HG03196 (cell line): ENCODE results near the gene ABHD5.

ENCODE experiments used
- ATAC-seq: cut with Tn5 transposase; IDR thresholded peaks from one replicate; pipeline ENCODE4 v1.9.1; 2021; ENCODE audit not compliant: unreplicated experiment

ABHD5 gene

GRCh38 chr3:43710607-43711006 is 19.9 kb downstream of the ABHD5 start:
- no peak for ATAC-seq

DNA sequence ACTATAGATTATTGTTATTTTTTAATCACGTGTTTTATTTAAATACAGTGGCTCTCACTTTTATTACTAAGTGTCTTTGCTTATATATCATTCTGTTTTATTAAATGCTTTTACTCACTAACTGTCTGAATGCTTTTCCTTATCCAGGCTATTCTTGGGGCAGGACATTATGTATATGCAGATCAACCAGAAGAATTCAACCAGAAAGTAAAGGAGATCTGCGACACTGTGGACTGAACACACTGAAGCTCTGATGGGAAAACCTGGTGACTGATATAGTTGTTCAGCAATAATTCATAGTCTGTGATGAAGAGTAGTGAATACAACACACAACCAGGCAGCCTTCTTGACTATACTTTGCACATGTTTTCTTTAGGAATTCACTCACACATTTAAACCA is 27.6 kb downstream of the ABHD5 start:
- ATAC-seq, result no peak

- no peak for ATAC-seq
Measured at GRCh38 chr3:43723121-43723734, 32.5 kb downstream of the ABHD5 start.

DNA sequence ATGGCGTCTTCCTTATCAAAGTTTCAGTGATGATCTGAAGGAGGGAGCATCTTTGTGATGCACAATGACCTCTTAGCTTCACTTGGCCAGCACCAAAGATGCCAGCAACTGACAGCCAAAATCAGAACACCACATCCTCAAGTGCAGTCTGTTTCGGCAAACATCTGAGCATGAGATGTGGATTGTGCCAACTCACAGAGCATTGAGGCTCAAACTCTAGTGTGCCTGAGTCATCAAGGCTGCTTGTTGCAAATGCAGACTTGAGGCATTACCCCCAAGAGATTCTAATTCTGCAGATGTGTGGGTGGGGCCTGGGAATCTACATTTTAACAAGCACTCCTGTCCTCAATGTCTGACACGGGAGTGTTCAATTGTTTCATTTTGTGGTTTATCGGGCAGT is 35.8 kb downstream of the ABHD5 start:
- no peak for ATAC-seq

- ATAC-seq, result no peak
Measured at GRCh38 chr3:43727930-43728329, 37.2 kb downstream of the ABHD5 start.

GRCh38 chr3:43728476-43728875 is 37.7 kb downstream of the ABHD5 start:
- no peak for ATAC-seq

- ATAC-seq, result no peak
Measured at GRCh38 chr3:43728947-43729346, 38.2 kb downstream of the ABHD5 start.

DNA sequence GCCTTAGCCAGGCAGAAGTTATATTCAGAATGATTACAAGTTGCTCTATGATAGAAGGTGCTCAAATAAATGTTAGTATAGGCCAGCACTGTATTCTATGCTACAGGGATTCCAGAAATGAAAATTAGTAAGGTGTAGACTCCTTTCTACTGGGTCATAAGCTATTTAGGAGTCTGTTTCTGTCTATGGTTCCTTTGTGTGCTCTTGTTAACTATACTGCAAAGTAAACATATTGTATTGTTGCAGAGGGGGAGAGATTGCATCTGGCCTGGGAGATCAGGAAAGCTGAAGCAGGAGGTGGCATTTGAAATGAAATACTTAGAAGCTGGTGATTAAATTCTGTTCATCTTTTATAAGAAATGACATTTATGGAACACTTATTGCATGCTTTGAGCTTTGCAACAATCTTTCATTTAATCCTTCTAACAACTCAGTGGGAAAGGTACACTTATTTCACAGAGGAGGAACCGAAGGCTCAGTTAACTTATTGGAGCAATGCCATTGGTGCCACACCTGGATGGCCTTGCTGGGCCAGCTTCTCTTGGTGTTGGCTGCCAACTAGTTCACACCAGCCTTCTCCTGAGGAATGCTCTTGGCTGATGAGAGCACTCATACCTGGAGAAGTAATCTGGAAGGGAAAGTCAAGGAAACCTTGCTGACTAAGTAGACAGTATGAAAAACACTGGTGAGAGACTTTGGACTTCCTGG is 39.1 kb downstream of the ABHD5 start:
- no peak for ATAC-seq

- ATAC-seq, result no peak
Measured at GRCh38 chr3:43732747-43733425, 42.1 kb downstream of the ABHD5 start.

DNA sequence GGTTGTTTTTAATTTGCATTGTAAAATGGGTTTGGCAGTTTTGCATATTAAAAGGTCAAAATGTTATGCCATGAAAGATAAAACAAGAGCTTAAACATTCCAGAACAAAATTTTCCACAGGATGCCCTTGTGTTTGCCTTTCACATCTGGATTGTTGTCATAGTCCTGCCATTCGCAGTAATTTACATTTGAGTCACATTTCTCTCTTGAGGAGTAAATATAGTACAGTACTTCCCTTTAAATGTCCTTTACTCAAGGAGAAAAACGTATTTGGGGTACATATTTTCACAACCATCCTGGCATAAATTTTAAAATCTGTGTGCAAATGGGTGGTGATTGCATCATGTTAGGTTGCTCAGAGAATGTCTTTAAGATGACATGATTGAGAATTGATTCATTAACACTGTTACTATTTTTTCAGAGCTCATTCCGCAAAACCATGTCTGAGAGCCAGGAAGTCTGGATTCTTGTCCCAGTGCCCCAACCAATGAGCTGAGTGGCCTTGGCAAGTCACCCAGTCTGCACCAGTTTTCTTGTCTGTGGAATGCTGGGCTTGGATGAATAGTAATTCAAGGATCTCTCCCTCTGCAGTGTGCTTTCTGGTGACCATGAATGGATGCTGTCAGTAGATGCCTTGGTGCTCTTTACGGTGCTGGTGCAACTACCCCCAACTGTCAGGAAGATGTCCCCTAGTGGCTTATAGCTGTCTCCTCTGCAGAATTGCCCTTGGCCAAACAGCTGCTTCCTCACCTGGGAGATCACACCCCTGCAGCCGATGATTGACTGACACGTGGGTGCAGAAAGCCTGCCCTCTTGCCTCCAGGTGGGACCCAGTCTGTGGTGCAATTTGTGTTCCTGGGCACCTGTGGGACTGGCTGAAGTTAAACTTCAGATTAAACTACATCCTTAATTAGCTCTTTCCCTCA is 43.0 kb downstream of the ABHD5 start:
- no peak for ATAC-seq

DNA sequence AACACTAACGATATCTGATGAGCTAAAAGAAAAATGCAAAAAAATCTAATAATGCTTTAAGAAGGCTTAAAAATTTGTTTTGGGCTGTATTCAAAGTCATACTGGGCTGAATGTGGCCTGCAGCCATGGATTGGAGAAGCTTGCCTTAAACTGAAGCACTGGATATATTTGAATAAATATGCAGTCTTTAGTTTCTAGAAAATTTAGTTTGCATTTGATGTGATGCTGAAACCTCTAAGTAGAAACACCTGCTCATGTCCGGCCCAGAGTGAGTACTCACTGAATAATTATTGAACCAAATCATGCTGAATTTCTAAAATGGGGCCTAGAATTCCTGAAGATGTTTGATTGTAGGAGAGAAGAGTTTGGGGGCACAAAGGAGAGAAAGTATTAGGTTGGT is 43.9 kb downstream of the ABHD5 start:
- ATAC-seq, result no peak

DNA sequence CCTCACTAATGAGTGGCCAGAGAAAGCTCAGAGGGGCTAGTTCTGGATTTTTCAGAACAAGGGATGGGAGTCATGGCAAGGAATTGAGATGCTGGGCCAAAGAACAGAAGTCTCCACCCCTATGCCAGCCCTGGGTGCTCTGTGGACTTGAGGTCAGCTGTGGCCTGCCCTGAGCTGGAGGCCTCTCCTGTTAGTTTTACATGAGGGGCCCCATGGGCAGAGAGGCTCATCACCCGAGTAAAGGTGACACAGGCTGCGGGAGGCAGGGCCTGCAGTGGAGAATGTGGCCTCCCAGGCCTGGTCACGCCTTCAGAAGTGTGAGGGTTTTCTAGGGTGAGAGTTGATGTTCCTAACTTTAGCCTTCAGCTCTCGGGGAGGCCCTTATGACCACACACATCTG is 44.9 kb downstream of the ABHD5 start:
- no peak for ATAC-seq

DNA sequence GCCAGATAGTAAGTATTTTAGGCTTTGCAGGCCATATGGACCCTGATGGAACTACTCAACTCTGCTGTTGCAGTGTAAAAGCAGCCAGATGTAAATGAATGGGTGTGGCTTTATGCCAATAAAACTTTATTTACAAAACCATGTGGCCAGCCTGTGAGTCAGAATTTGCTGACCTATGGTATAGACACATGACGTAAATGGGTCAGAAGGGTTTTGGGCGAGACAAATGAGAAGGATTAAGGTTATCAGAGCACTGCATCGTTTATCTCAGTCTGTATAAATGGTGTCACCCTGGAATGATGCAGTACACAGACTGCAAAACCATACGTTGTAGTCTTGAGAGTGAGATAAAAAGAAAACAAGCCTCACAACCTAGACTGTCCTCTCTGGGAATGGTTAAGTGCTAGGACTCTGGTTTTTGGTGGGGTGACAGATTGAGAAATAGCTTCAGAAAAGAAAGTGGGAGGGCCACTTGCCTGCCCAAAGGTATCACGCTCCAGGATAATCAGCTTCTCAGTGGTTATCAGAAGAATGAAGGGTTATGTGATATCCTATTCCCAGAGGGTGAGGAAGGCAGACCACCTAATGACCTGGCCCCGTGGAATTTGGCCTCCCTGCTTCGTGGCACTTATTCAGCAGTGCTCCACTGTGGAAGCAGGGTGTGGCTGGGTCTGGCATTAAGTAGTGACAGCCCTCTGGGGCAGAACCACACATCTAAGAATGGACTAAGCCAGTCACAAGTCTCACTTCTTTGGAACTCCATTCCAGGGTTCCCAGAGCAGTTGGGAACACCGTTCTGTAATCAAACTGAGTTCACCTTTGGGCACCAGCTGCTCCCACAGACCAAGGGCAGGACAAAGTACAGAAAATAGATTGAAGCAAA is 46.1 kb downstream of the ABHD5 start:
- no peak for ATAC-seq

GRCh38 chr3:43738305-43738704 is 47.6 kb downstream of the ABHD5 start:
- no peak for ATAC-seq

DNA sequence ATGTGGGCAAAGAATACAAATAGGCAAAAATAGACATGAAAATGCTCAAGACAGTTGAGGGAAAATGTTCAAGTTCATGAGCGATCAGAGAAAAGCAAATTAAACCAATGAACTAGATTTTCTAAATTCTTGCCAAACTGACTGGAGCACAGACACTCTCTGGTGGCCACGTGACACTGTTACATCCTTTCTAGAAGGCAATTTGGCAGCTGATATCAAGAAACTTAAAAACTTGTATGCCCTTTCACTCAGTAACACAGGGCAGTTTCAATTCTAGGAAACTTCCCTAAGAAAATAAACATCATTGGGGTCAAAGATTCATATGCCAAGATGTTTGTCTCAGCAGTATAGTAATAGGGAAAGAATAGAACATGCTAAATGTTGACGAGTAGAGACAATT is 52.2 kb downstream of the ABHD5 start:
- ATAC-seq, result no peak

DNA sequence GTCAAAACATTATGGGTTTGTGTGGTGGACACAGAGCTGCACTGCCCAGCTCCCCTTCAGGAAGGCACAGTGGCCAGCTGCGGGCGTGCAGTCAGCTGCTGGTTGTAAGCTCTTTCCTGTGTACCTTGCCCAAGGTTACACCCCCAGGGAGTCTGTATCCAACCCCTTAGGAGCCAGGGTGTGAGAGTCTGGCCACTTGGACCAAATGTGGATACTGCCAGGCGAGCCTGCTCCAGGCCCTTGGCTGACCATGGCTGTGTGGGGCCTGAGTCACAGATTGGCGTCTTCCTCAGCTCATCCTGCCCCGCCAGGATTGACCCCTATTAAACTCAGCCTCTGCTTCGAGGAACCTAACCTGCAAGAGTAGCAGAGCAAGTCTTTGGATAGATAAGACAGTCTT is 56.9 kb downstream of the ABHD5 start:
- ATAC-seq, result no peak

DNA sequence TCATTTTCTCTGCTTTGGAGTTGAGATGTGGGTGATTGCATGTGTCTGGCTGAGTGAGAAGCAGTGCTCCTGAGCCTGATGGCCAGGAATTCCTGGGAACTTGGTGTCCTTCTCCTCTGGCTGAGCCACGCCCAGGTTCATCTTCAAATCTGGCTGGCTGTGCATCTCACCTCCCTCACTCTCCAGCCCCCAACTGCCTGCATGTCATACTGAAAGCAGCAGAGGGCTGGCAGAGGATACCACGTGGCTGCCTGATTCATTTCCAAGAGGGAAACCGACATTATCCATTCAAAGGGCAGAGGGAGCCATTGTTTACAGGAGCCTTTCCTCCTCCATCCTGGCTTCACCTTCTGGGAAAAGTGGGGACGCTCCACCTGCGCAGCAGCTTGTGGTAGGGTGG is 57.4 kb downstream of the ABHD5 start:
- ATAC-seq, result no peak

DNA sequence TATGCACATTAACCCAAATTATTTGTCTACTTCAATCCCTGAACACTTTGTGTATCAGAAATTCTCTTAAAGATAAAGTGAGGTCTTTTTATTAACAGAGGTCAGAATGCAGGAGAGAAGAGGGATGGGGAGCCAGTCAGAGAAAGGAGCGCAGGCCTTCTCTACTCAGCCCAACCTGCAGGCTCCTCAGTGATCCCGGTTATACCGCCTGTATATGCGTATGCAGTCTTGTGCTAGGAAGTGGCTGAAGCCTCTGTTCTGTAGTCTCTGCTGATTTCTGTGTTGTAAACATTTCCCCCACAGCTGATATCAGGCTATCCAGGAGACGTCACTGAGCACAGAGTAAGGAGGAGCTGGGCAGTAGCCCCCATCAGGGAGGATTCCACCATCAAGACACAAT is 57.9 kb downstream of the ABHD5 start:
- ATAC-seq, result no peak

- ATAC-seq, result no peak
Measured at GRCh38 chr3:43752905-43753304, 62.2 kb downstream of the ABHD5 start.
